ENCODE data around the gene MYZAP. TPM values are rescaled to one million over a fixed set of nuclear protein-coding genes. Genes with fewer than 3 reads are reported as not detected.

Gene MYZAP
- polyA plus RNA-seq, 1 of the 3 experiments (the other 2 are of a cell fraction), result 0.07 TPM

- H3K9me2 ChIP-seq, result no peaks in the 10 kb centered on the region
- CTCF ChIA-PET, result interaction anchor here (0.8 to 2.7 kb wide), 7 partner anchors 11 to 526 kb away, joined by 3 to 16 read pairs (median 3); no protein-coding TSS in a partner anchor
- H3K9me3 ChIP-seq, result no peaks in the 10 kb centered on the region
- H2AFZ ChIP-seq (ENCODE audit: low read depth), result no peak overlapping the region
- H3K27me3 ChIP-seq (ENCODE audit: insufficient read depth), result no peaks in the 10 kb centered on the region
- H3K4me2 ChIP-seq, result no peak overlapping the region
- no peak for TF ChIP-seq ELF1 (IDR thresholded peaks at IDR 0.05)
- no peak for TF ChIP-seq EZH2phosphoT487 (IDR thresholded peaks at IDR 0.05; ENCODE audit: borderline replicate concordance, low read depth)
- TF ChIP-seq, protein P1, sequence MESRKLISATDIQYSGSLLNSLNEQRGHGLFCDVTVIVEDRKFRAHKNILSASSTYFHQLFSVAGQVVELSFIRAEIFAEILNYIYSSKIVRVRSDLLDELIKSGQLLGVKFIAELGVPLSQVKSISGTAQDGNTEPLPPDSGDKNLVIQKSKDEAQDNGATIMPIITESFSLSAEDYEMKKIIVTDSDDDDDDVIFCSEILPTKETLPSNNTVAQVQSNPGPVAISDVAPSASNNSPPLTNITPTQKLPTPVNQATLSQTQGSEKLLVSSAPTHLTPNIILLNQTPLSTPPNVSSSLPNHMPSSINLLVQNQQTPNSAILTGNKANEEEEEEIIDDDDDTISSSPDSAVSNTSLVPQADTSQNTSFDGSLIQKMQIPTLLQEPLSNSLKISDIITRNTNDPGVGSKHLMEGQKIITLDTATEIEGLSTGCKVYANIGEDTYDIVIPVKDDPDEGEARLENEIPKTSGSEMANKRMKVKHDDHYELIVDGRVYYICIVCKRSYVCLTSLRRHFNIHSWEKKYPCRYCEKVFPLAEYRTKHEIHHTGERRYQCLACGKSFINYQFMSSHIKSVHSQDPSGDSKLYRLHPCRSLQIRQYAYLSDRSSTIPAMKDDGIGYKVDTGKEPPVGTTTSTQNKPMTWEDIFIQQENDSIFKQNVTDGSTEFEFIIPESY (IDR thresholded peaks at IDR 0.05; ENCODE audit: borderline replicate concordance, low read depth), result no peak
- TF ChIP-seq GATA2 (CRISPR knock-in tag; IDR thresholded peaks at IDR 0.05), result no peak
- no peaks in the 10 kb centered on the region for H3K4me1 ChIP-seq (ENCODE audit: control insufficient read depth in 1 of 2, insufficient read depth in 2 of 2, low read depth in 1 of 2, low read length in 1 of 2)
- H4K20me1 ChIP-seq (ENCODE audit: insufficient read depth), result no peaks in the 10 kb centered on the region
- 37% methylated on average over 3 of the region's 3 CpGs for WGBS (ENCODE audit: low lambda C conversion rate)
- no peak for DNase-seq
- no peak overlapping the region for H3K9ac ChIP-seq
- POLR2A ChIA-PET, result no interaction called here
- no peaks in the 10 kb centered on the region for H3K36me3 ChIP-seq (replicated peaks in 1 of 2; ENCODE audit: control insufficient read depth in 1 of 2, insufficient read depth in 2 of 2, low read length in 1 of 2)
- no peaks in the 10 kb centered on the region for H3K79me2 ChIP-seq (ENCODE audit: insufficient read depth)
- no peak overlapping the region for H3K4me3 ChIP-seq (ENCODE audit: low read depth in 2 of 2, low read length in 1 of 2)
- H3K27ac ChIP-seq (ENCODE audit: low read depth in 2 of 2, low read length in 1 of 2), result no peak overlapping the region
- H3F3A ChIP-seq (replicated peaks; ENCODE audit: insufficient read depth), result no peaks in the 10 kb centered on the region
Observed at GRCh38 chr15:57656434-57656833, 64.7 kb downstream of the MYZAP start.

DNA sequence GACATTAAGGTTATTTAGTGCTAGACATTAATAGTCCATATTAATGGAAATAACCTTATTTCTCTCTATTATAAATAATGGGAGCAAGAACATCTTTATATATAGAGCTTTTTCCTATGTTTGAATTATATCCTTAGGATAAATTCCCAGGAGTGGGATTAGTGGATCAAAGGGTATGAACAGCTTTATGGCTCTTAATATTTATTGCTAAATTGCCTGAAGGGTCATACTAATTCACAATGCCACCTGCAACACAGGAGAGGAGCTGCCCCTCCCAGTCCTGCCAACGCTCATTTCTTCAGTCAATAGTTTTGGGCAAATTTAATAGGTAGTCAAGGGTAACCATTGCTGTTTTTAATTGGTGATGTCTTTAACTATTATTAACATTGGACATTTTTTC is 65.9 kb downstream of the MYZAP start:
- TF ChIP-seq EP300 (IDR thresholded peaks at IDR 0.05; ENCODE audit: borderline replicate concordance in 1 of 2, low read depth in 1 of 2, low read length in 1 of 2) (no peak), MXI1 (IDR thresholded peaks at IDR 0.05; ENCODE audit: low read depth, low read length) (no peak), MEF2A (IDR thresholded peaks at IDR 0.05; ENCODE audit: borderline replicate concordance, low read depth) (no peak), ELF1 (IDR thresholded peaks at IDR 0.05) (no peak), RFX5 (IDR thresholded peaks at IDR 0.05; ENCODE audit: low read length) (no peak), RXRA (IDR thresholded peaks at IDR 0.05; ENCODE audit: borderline replicate concordance, low read depth) (no peak), GABPA (IDR thresholded peaks at IDR 0.05; ENCODE audit: low read depth) (no peak), TCF12 (IDR thresholded peaks at IDR 0.05) (no peak), SMC3 (IDR thresholded peaks at IDR 0.05; ENCODE audit: low read depth, low read length) (no peak), FOSL2 (IDR thresholded peaks at IDR 0.05; ENCODE audit: borderline replicate concordance, low read depth) (no peak), TEAD4 (IDR thresholded peaks at IDR 0.05; ENCODE audit: borderline replicate concordance, insufficient read depth) (no peak), RCOR1 (IDR thresholded peaks at IDR 0.05; ENCODE audit: low read length) (no peak), POLR2AphosphoS5 (IDR thresholded peaks at IDR 0.05; ENCODE audit: low read depth, low read length) (no peak), CHD2 (IDR thresholded peaks at IDR 0.05; ENCODE audit: low read length, partially characterized antibody) (no peak), NRF1 (IDR thresholded peaks at IDR 0.05; ENCODE audit: low read depth, low read length) (no peak)
- TF ChIP-seq, protein P2, sequence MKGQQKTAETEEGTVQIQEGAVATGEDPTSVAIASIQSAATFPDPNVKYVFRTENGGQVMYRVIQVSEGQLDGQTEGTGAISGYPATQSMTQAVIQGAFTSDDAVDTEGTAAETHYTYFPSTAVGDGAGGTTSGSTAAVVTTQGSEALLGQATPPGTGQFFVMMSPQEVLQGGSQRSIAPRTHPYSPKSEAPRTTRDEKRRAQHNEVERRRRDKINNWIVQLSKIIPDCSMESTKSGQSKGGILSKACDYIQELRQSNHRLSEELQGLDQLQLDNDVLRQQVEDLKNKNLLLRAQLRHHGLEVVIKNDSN (IDR thresholded peaks at IDR 0.05; ENCODE audit: borderline replicate concordance, low read depth), result no peak
- TF ChIP-seq, protein P3, sequence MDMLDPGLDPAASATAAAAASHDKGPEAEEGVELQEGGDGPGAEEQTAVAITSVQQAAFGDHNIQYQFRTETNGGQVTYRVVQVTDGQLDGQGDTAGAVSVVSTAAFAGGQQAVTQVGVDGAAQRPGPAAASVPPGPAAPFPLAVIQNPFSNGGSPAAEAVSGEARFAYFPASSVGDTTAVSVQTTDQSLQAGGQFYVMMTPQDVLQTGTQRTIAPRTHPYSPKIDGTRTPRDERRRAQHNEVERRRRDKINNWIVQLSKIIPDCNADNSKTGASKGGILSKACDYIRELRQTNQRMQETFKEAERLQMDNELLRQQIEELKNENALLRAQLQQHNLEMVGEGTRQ (IDR thresholded peaks at IDR 0.05; ENCODE audit: borderline replicate concordance, low read depth, low read length), result no peak
- H3K4me2 ChIP-seq, result no peak overlapping the region
- no peak overlapping the region for H2AFZ ChIP-seq (ENCODE audit: low read depth)
- no peaks in the 10 kb centered on the region for H3K9me2 ChIP-seq
- H3K36me3 ChIP-seq (replicated peaks in 1 of 2; ENCODE audit: control insufficient read depth in 1 of 2, insufficient read depth in 2 of 2, low read length in 1 of 2), result no peaks in the 10 kb centered on the region
- ChIA-PET CTCF (interaction anchor here (0.8 to 2.7 kb wide), 3 partner anchors 11 to 208 kb away, joined by 3 to 7 read pairs (median 3); no protein-coding TSS in a partner anchor), POLR2A (no interaction called here)
- no peaks in the 10 kb centered on the region for H3K79me2 ChIP-seq (ENCODE audit: insufficient read depth)
- no peaks in the 10 kb centered on the region; a peak in 1 of 4 replicates for H3K4me1 ChIP-seq (ENCODE audit: control insufficient read depth in 1 of 2, insufficient read depth in 2 of 2, low read depth in 1 of 2, low read length in 1 of 2)
- no peaks in the 10 kb centered on the region for H4K20me1 ChIP-seq (ENCODE audit: insufficient read depth)
- no peak for DNase-seq
- no peak overlapping the region for H3K4me3 ChIP-seq (ENCODE audit: low read depth in 2 of 2, low read length in 1 of 2)
- no peak overlapping the region for H3K9ac ChIP-seq
- no peaks in the 10 kb centered on the region for H3F3A ChIP-seq (replicated peaks; ENCODE audit: insufficient read depth)
- H3K27me3 ChIP-seq (ENCODE audit: insufficient read depth), result no peaks in the 10 kb centered on the region; the same call in 1 of the 2 replicates
- 47% methylated on average over 1 of the region's 1 CpG for WGBS (ENCODE audit: low lambda C conversion rate)
- H3K9me3 ChIP-seq, result no peaks in the 10 kb centered on the region
- no peak overlapping the region for H3K27ac ChIP-seq (ENCODE audit: low read depth in 2 of 2, low read length in 1 of 2)

All from SK-N-SH (cell line).